PC-3 (cell line): Measurements from ENCODE around the gene SLC38A9. TPM values are rescaled to one million over a fixed set of nuclear protein-coding genes. Genes with fewer than 3 reads are reported as not detected.

Experiments used
- ATAC-seq: fragments of 200-7000 bp; cut with Tn5 transposase; 2 replicates; pipeline ENCODE4 v1.9.1; 2020; ENCODE audit warnings: mild to moderate bottlenecking, moderate library complexity
- BruUV-seq: library from RNA; stranded (reverse); fragments of 400-500 nt; replicated peaks from 2 replicates; lab custom pipeline; 2021; lab: Mats Ljungman, UMichigan
- CTCF ChIA-PET: fragments of 300-600 bp; sonication (Branson Sonifier 250); formaldehyde crosslinking; loops from one replicate; lab custom pipeline; 2022; ENCODE audit warnings: antibody characterized with exemption; lab: Charles Lee
- POLR2A ChIA-PET: fragments of 300-600 bp; sonication (Branson Sonifier 250); formaldehyde crosslinking; loops from one replicate; lab custom pipeline; 2022; ENCODE audit warnings: antibody characterized with exemption; ENCODE audit not compliant: unreplicated experiment; lab: Charles Lee
- DNase-seq: peaks from one replicate; pipeline ENCODE4 v3.0.0-alpha.2; 2015
- H2AFZ ChIP-seq: fragments of 300-600 bp; sonication (generic); 2 replicates; pipeline ENCODE4 v1.6.0; 2016; ENCODE audit warnings: antibody characterized with exemption, low read length
- H3F3A ChIP-seq: fragments of 300-600 bp; sonication (generic); one replicate; pipeline ENCODE4 v1.6.0; 2017; ENCODE audit warnings: antibody characterized with exemption, low read length, control low read depth, mild to moderate bottlenecking; ENCODE audit not compliant: unreplicated experiment
- H3K27ac ChIP-seq: fragments of 300-600 bp; sonication (generic); 2 replicates; pipeline ENCODE4 v1.5.1; 2016; ENCODE audit warnings: mild to moderate bottlenecking, low read length
- H3K27me3 ChIP-seq: fragments of 300-600 bp; sonication (generic); 2 replicates; pipeline ENCODE4 v1.6.1; 2016; ENCODE audit warnings: low read length, mixed read lengths
- H3K36me3 ChIP-seq: fragments of 300-600 bp; sonication (generic); 2 replicates; pipeline ENCODE4 v1.6.1; 2016; ENCODE audit warnings: low read depth, mixed run types, low read length, mixed read lengths
- H3K4me1 ChIP-seq: fragments of 300-600 bp; sonication (generic); 2 replicates; pipeline ENCODE4 v1.5.1; 2016; ENCODE audit warnings: low read length; ENCODE audit not compliant: insufficient read depth
- H3K4me2 ChIP-seq: fragments of 300-600 bp; sonication (generic); 2 replicates; pipeline ENCODE4 v1.6.0; 2016; ENCODE audit warnings: low read length
- H3K4me3 ChIP-seq: fragments of 300-600 bp; sonication (generic); 2 replicates; pipeline ENCODE4 v1.5.1; 2016; ENCODE audit warnings: mild to moderate bottlenecking, low read length, mixed read lengths
- H3K79me2 ChIP-seq: fragments of 300-600 bp; sonication (generic); 2 replicates; pipeline ENCODE4 v1.6.1; 2017; ENCODE audit warnings: low read length, mixed read lengths
- H3K9ac ChIP-seq: fragments of 300-600 bp; sonication (generic); 2 replicates; pipeline ENCODE4 v1.6.0; 2016; ENCODE audit warnings: mild to moderate bottlenecking, low read length
- H3K9me2 ChIP-seq: fragments of 300-600 bp; sonication (generic); replicated peaks from 2 replicates; pipeline ENCODE4 v1.6.1; 2016; ENCODE audit warnings: mixed run types, low read length, mixed read lengths
- H3K9me3 ChIP-seq: fragments of 300-600 bp; sonication (generic); 2 replicates; pipeline ENCODE4 v1.6.1; 2016; ENCODE audit warnings: low read length, mixed read lengths
- H4K20me1 ChIP-seq: fragments of 300-600 bp; sonication (generic); 2 replicates; pipeline ENCODE4 v1.6.1; 2016; ENCODE audit warnings: low read length, mixed read lengths
- CTCF ChIP-seq: fragments of 300-600 bp; sonication (generic); conservative IDR thresholded peaks from 2 replicates; pipeline ENCODE4 v1.5.1; 2017; ENCODE audit warnings: antibody characterized with exemption, low read depth, mild to moderate bottlenecking, low read length
- EZH2 ChIP-seq: fragments of 300-600 bp; sonication (generic); IDR thresholded peaks from one replicate; pipeline ENCODE4 v1.6.1; 2017; ENCODE audit warnings: antibody characterized with exemption, mild to moderate bottlenecking, low read length; ENCODE audit not compliant: unreplicated experiment
- EZH2phosphoT487 ChIP-seq: fragments of 300-600 bp; sonication (generic); IDR thresholded peaks from 2 replicates; pipeline ENCODE4 v1.6.1; 2018; ENCODE audit warnings: mild to moderate bottlenecking, antibody characterized with exemption, low read length, borderline replicate concordance
- intact Hi-C: fragments of 100-400 bp; cut with micrococcal nuclease; formaldehyde crosslinking; loops from 2 replicates; pipeline ENCODE4 v1.9.0; 2023
- total RNA-seq: library from RNA; depleted of rRNA; stranded (reverse); fragments of >200 nt; gene quantifications from 2 replicates; pipeline ENCODE4 v1.2.3, GENCODE V29; 2014

The SLC38A9 gene
- total RNA-seq, 1 experiment from 2014 or later, result 12.9 TPM

GRCh38 chr5:55622460-55622859 is 89.7 kb downstream of the SLC38A9 start:
- intact Hi-C loops, result no loop called here
- ChIA-PET CTCF (no interaction called here), POLR2A (interaction anchor here (0.7 kb wide), 1 partner anchor 44 kb away, joined by 8 read pairs; no protein-coding TSS in a partner anchor)
- Histone ChIP-seq H3K4me3 (no peak overlapping the region), H3K36me3 (no peaks in the 10 kb centered on the region), H3K9me2 (no peaks in the 10 kb centered on the region), H3K4me1 (no peaks in the 10 kb centered on the region), H3K9ac (no peak overlapping the region), H2AFZ (no peak overlapping the region), H3F3A (no peaks in the 10 kb centered on the region), H3K9me3 (no peaks in the 10 kb centered on the region), H3K4me2 (no peak overlapping the region), H3K27ac (no peak overlapping the region), H3K27me3 (no peaks in the 10 kb centered on the region), H4K20me1 (no peaks in the 10 kb centered on the region), H3K79me2 (no peaks in the 10 kb centered on the region)
- ATAC-seq (no peak), DNase-seq (no peak)
- no TSS peak for BruUV-seq
- no peak for TF ChIP-seq EZH2phosphoT487
- TF ChIP-seq EZH2, result no peak
- TF ChIP-seq CTCF, result no peak

- Histone ChIP-seq H3K36me3 (no peaks in the 10 kb centered on the region), H3K27ac (no peak overlapping the region), H3K9me3 (no peaks in the 10 kb centered on the region), H2AFZ (no peak overlapping the region), H3K9me2 (no peaks in the 10 kb centered on the region), H4K20me1 (no peaks in the 10 kb centered on the region), H3K4me3 (no peak overlapping the region), H3K9ac (no peak overlapping the region), H3K4me2 (no peak overlapping the region), H3K79me2 (no peaks in the 10 kb centered on the region), H3K27me3 (no peaks in the 10 kb centered on the region), H3K4me1 (no peaks in the 10 kb centered on the region), H3F3A (no peaks in the 10 kb centered on the region)
- ChIA-PET POLR2A (no interaction called here), CTCF (no interaction called here)
- ATAC-seq (no peak), DNase-seq (no peak)
- intact Hi-C loops, result no loop called here
- BruUV-seq, result no TSS peak
- TF ChIP-seq CTCF (no peak), EZH2 (no peak), EZH2phosphoT487 (no peak)
These were observed 90.9 kb downstream of the SLC38A9 start for GRCh38 chr5:55621229-55621628.

- H2AFZ ChIP-seq, result no peak overlapping the region
- no peaks in the 10 kb centered on the region for H3K36me3 ChIP-seq
- no peaks in the 10 kb centered on the region for H3K27me3 ChIP-seq
- no peak for DNase-seq
- H3F3A ChIP-seq, result no peaks in the 10 kb centered on the region
- H3K4me1 ChIP-seq, result no peaks in the 10 kb centered on the region
- intact Hi-C loops, result no loop called here
- POLR2A ChIA-PET, result no interaction called here
- H3K27ac ChIP-seq, result no peak overlapping the region
- ATAC-seq, result no peak
- no TSS peak for BruUV-seq
- no peaks in the 10 kb centered on the region for H3K9me3 ChIP-seq
- no peak overlapping the region for H3K4me3 ChIP-seq
- H3K9ac ChIP-seq, result no peak overlapping the region
- CTCF ChIA-PET, result no interaction called here
- H3K9me2 ChIP-seq, result no peaks in the 10 kb centered on the region
- no peaks in the 10 kb centered on the region for H4K20me1 ChIP-seq
- H3K79me2 ChIP-seq, result no peaks in the 10 kb centered on the region
- no peak overlapping the region for H3K4me2 ChIP-seq
- TF ChIP-seq EZH2 (no peak), EZH2phosphoT487 (no peak), CTCF (no peak)
These were observed 91.4 kb downstream of the SLC38A9 start for GRCh38 chr5:55620766-55621160.
